Measurements from ENCODE around the gene PPOX.

Gene PPOX

DNA sequence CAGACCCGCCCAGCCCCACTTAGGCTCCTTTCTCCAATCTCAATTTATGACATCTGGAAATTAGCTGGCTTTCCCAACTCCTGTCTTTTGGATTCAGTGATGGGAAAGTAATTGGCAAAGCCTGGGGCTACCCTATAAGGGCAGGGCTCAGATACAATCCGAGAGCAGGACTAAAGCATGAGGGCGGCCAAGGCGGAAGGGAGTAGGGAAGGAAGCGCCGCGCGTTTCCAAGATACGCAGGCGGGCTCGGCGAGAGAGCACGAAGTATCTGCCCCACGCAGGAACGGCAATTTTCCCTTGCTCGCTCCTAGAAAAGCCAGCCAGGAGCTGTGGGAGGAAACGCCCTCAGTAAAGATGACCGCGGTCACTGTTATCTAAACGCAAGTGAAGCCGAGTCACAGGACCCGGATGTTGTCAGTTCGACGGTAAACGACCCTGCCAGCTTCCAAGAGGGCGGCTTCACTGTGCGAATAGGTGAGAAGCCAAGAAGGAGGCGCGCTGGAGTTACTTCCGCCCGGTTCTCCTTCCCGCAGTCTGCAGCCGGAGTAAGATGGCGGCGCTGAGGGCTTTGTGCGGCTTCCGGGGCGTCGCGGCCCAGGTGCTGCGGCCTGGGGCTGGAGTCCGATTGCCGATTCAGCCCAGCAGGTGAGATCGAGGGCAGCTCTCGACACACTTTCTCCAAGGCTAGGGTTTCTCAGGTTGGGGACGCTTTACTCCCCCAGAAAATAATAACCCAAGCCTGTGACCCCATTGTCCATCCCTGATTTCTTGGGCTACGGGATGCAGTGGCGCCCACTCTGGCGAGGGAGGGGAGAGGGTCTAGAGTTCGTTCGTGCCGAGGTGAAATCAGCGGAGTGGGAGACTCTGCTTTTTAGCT lies 35.8 kb downstream of the PPOX start, which contains the start of gene NDUFS2:
Gene NDUFS2 (plus strand): TSS at position 532 of the 877 bp plus-strand sequence. CDS start 19 bp downstream, at position 551.
- H3K4me3 ChIP-seq (ENCODE audit: low read length): peak within 1 kb of the TSS; percentile 95
- H3K9me3 ChIP-seq (ENCODE audit: control insufficient read depth, insufficient read depth, low read length): no peaks in the 10 kb centered on the region
- H3K9me2 ChIP-seq (replicated peaks; ENCODE audit: control insufficient read depth, low read length): no peaks in the 10 kb centered on the region
- H3F3A ChIP-seq (ENCODE audit: control insufficient read depth, insufficient read depth): peaks cover 2% of the 10 kb centered on the region; the same call in 1 of the 2 replicates
- no peaks in the 10 kb centered on the region for H4K20me1 ChIP-seq (ENCODE audit: control insufficient read depth, insufficient read depth, low read depth, low read length)
- H3K27ac ChIP-seq (ENCODE audit: low read depth, low read length): peak within 1 kb of the TSS; percentile 54
- peaks cover 18% of the 10 kb centered on the region for H3K79me2 ChIP-seq (ENCODE audit: control insufficient read depth, low read length)
- H3K4me1 ChIP-seq (ENCODE audit: control insufficient read depth, low read length): peaks cover 38% of the 10 kb centered on the region
- TF ChIP-seq EZH2phosphoT487 (IDR thresholded peaks at IDR 0.05; ENCODE audit: borderline replicate concordance, low read length): no peak
- TF ChIP-seq, protein P1, sequence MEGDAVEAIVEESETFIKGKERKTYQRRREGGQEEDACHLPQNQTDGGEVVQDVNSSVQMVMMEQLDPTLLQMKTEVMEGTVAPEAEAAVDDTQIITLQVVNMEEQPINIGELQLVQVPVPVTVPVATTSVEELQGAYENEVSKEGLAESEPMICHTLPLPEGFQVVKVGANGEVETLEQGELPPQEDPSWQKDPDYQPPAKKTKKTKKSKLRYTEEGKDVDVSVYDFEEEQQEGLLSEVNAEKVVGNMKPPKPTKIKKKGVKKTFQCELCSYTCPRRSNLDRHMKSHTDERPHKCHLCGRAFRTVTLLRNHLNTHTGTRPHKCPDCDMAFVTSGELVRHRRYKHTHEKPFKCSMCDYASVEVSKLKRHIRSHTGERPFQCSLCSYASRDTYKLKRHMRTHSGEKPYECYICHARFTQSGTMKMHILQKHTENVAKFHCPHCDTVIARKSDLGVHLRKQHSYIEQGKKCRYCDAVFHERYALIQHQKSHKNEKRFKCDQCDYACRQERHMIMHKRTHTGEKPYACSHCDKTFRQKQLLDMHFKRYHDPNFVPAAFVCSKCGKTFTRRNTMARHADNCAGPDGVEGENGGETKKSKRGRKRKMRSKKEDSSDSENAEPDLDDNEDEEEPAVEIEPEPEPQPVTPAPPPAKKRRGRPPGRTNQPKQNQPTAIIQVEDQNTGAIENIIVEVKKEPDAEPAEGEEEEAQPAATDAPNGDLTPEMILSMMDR (IDR thresholded peaks at IDR 0.05; ENCODE audit: low read depth, low read length, poor library complexity, severe bottlenecking): peak; percentile 64
- H3K27me3 ChIP-seq (ENCODE audit: control insufficient read depth, low read length): no peaks in the 10 kb centered on the region
- peaks cover 35% of the 10 kb centered on the region for H3K36me3 ChIP-seq (ENCODE audit: control insufficient read depth, low read length)
- peak within 1 kb of the TSS; percentile 92 for H3K4me2 ChIP-seq (ENCODE audit: low read length)

DNA sequence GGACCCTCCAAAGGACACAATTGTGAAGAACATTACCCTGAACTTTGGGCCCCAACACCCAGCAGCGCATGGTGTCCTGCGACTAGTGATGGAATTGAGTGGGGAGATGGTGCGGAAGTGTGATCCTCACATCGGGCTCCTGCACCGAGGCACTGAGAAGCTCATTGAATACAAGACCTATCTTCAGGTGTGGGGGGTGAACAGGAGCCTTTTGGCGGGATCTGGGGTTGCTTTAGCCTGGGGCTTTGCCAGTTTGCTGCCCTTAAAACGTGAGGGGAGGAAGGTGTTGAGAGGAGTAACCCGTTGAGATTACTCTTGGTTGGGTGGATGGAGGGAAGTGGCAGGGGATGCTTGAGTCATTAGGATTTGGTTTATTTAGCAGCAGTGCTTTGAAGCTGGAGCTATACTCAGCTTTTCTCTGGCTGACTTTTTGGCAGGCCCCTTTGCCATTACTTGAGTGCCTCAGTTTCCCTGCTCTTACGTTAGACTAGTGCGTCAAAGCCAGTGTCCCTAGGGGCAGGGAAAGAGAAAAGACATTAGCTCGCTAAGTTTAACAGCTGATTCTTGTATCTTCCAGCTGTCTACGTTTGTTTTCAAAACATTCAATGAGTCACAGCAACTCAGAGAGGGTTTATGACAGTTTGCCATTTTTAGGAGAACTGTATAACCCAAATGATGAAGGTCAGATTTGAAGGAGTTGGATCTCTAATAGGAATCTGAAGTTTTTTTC lies 40.4 kb downstream of the PPOX start:
- Histone ChIP-seq H3K79me2 (ENCODE audit: control insufficient read depth, low read length) (peaks cover 18% of the 10 kb centered on the region), H4K20me1 (ENCODE audit: control insufficient read depth, insufficient read depth, low read depth, low read length) (no peaks in the 10 kb centered on the region), H3K4me1 (ENCODE audit: control insufficient read depth, low read length) (peaks cover 31% of the 10 kb centered on the region), H3K9me3 (ENCODE audit: control insufficient read depth, insufficient read depth, low read length) (no peaks in the 10 kb centered on the region), H3K27ac (ENCODE audit: low read depth, low read length) (no peak overlapping the region), H3K27me3 (ENCODE audit: control insufficient read depth, low read length) (no peaks in the 10 kb centered on the region), H3K36me3 (ENCODE audit: control insufficient read depth, low read length) (peaks cover 69% of the 10 kb centered on the region), H3K9me2 (replicated peaks; ENCODE audit: control insufficient read depth, low read length) (no peaks in the 10 kb centered on the region), H3F3A (ENCODE audit: control insufficient read depth, insufficient read depth) (peaks cover 2% of the 10 kb centered on the region; the same call in 1 of the 2 replicates), H3K4me3 (ENCODE audit: low read length) (no peak overlapping the region), H3K4me2 (ENCODE audit: low read length) (no peak overlapping the region)
- TF ChIP-seq, protein P1 (IDR thresholded peaks at IDR 0.05; ENCODE audit: low read depth, low read length, poor library complexity, severe bottlenecking): no peak
- no peak for TF ChIP-seq EZH2phosphoT487 (IDR thresholded peaks at IDR 0.05; ENCODE audit: borderline replicate concordance, low read length)

- peaks cover 2% of the 10 kb centered on the region; the same call in 1 of the 2 replicates for H3F3A ChIP-seq (ENCODE audit: control insufficient read depth, insufficient read depth)
- H3K4me2 ChIP-seq (ENCODE audit: low read length): no peak overlapping the region
- H4K20me1 ChIP-seq (ENCODE audit: control insufficient read depth, insufficient read depth, low read depth, low read length): no peaks in the 10 kb centered on the region
- no peaks in the 10 kb centered on the region for H3K9me2 ChIP-seq (replicated peaks; ENCODE audit: control insufficient read depth, low read length)
- TF ChIP-seq, protein P1 (IDR thresholded peaks at IDR 0.05; ENCODE audit: low read depth, low read length, poor library complexity, severe bottlenecking): no peak
- no peak for TF ChIP-seq EZH2phosphoT487 (IDR thresholded peaks at IDR 0.05; ENCODE audit: borderline replicate concordance, low read length)
- peaks cover 18% of the 10 kb centered on the region for H3K79me2 ChIP-seq (ENCODE audit: control insufficient read depth, low read length)
- H3K4me3 ChIP-seq (ENCODE audit: low read length): no peak overlapping the region
- peaks cover 75% of the 10 kb centered on the region for H3K36me3 ChIP-seq (ENCODE audit: control insufficient read depth, low read length)
- no peaks in the 10 kb centered on the region for H3K27me3 ChIP-seq (ENCODE audit: control insufficient read depth, low read length)
- peaks cover 27% of the 10 kb centered on the region for H3K4me1 ChIP-seq (ENCODE audit: control insufficient read depth, low read length)
- H3K9me3 ChIP-seq (ENCODE audit: control insufficient read depth, insufficient read depth, low read length): no peaks in the 10 kb centered on the region
- no peak overlapping the region for H3K27ac ChIP-seq (ENCODE audit: low read depth, low read length)
Measured at GRCh38 chr1:161207173-161207572, 40.9 kb downstream of the PPOX start.

All from DOHH2 (cell line).